HEK293 (cell line): Measurements from ENCODE around the gene FZR1.

ENCODE experiments used
- HIC1 ChIP-seq: fragments of 450-650 bp; formaldehyde crosslinking; IDR thresholded peaks from 2 replicates; pipeline ENCODE4 v1.5.1; 2016; ENCODE audit warnings: missing biosample characterization, missing genetic modification characterization
- MEIS1 ChIP-seq: sonication (generic); formaldehyde crosslinking; IDR thresholded peaks from 2 replicates; pipeline ENCODE4 v1.8.1; 2022; ENCODE audit warnings: missing genetic modification reagents, mild to moderate bottlenecking, borderline replicate concordance
- OVOL3 ChIP-seq: fragments of 450-650 bp; formaldehyde crosslinking; IDR thresholded peaks from 2 replicates; pipeline ENCODE4 v1.5.1; 2016; ENCODE audit warnings: missing biosample characterization, missing genetic modification characterization
- PRDM1 ChIP-seq: fragments of 450-650 bp; formaldehyde crosslinking; IDR thresholded peaks from 2 replicates; pipeline ENCODE4; 2016; ENCODE audit warnings: missing biosample characterization, missing genetic modification characterization
- ZBTB26 ChIP-seq: fragments of 450-650 bp; formaldehyde crosslinking; optimal IDR thresholded peaks from 2 replicates; pipeline ENCODE3; 2016; ENCODE audit warnings: missing biosample characterization, mild to moderate bottlenecking, missing genetic modification characterization
- ZBTB8A ChIP-seq: fragments of 450-650 bp; formaldehyde crosslinking; IDR thresholded peaks from 2 replicates; pipeline ENCODE4 v1.5.1; 2016; ENCODE audit warnings: missing biosample characterization, missing genetic modification characterization
- ZNF10 ChIP-seq: fragments of 450-650 bp; formaldehyde crosslinking; IDR thresholded peaks from 2 replicates; pipeline ENCODE4 v1.5.1; 2017; ENCODE audit warnings: missing biosample characterization, missing genetic modification characterization
- ZNF121 ChIP-seq: fragments of 450-650 bp; formaldehyde crosslinking; IDR thresholded peaks from 2 replicates; pipeline ENCODE4 v1.5.1; 2016; ENCODE audit warnings: missing biosample characterization, missing genetic modification characterization
- ZNF24 ChIP-seq: fragments of 450-650 bp; formaldehyde crosslinking; IDR thresholded peaks from 2 replicates; pipeline ENCODE4 v1.5.1; 2016; ENCODE audit warnings: missing biosample characterization, missing genetic modification characterization
- ZNF324 ChIP-seq: fragments of 450-650 bp; formaldehyde crosslinking; IDR thresholded peaks from 2 replicates; pipeline ENCODE4 v1.5.1; 2016; ENCODE audit warnings: missing biosample characterization, missing genetic modification characterization
- ZNF341 ChIP-seq: fragments of 450-650 bp; formaldehyde crosslinking; IDR thresholded peaks from 2 replicates; pipeline ENCODE4; 2016; ENCODE audit warnings: low read depth, missing biosample characterization, missing genetic modification characterization
- ZNF549 ChIP-seq: fragments of 450-650 bp; IDR thresholded peaks from 2 replicates; pipeline ENCODE4 v1.5.1; 2018; ENCODE audit warnings: missing biosample characterization, missing genetic modification characterization, mild to moderate bottlenecking, inconsistent platforms, moderate library complexity
- ZNF580 ChIP-seq: fragments of 450-650 bp; formaldehyde crosslinking; IDR thresholded peaks from 2 replicates; pipeline ENCODE4 v1.5.1; 2016; ENCODE audit warnings: missing biosample characterization, missing genetic modification characterization
- ZNF626 ChIP-seq: fragments of 450-650 bp; sonication (Bioruptor Pico); formaldehyde crosslinking; IDR thresholded peaks from 2 replicates; pipeline ENCODE4 v1.5.1; 2018; ENCODE audit warnings: missing biosample characterization, missing genetic modification characterization, inconsistent platforms
- ZNF660 ChIP-seq: fragments of 450-650 bp; IDR thresholded peaks from 2 replicates; pipeline ENCODE4 v1.5.1; 2018; ENCODE audit warnings: missing biosample characterization, mild to moderate bottlenecking, missing genetic modification characterization
- ZNF791 ChIP-seq: fragments of 450-650 bp; formaldehyde crosslinking; IDR thresholded peaks from 2 replicates; pipeline ENCODE4 v1.5.1; 2016; ENCODE audit warnings: missing biosample characterization, missing genetic modification characterization
- ZSCAN16 ChIP-seq: fragments of 450-650 bp; formaldehyde crosslinking; IDR thresholded peaks from 2 replicates; pipeline ENCODE4 v1.5.1; 2016; ENCODE audit warnings: missing biosample characterization, missing genetic modification characterization
- ZSCAN4 ChIP-seq: fragments of 450-650 bp; formaldehyde crosslinking; IDR thresholded peaks from 2 replicates; pipeline ENCODE4 v1.5.1; 2017; ENCODE audit warnings: missing biosample characterization, missing genetic modification characterization
- ZSCAN5A ChIP-seq: fragments of 450-650 bp; formaldehyde crosslinking; IDR thresholded peaks from 2 replicates; pipeline ENCODE4 v1.5.1; 2016; ENCODE audit warnings: missing biosample characterization, missing genetic modification characterization
- TF ChIP-seq, protein P1 (sequence below): fragments of 450-650 bp; IDR thresholded peaks from 2 replicates; pipeline ENCODE4 v1.5.1; 2018; ENCODE audit warnings: missing biosample characterization, missing genetic modification characterization
- TF ChIP-seq, protein P2 (sequence below): fragments of 450-650 bp; formaldehyde crosslinking; IDR thresholded peaks from 2 replicates; pipeline ENCODE4 v1.5.0; 2017; ENCODE audit warnings: missing biosample characterization, missing genetic modification characterization, borderline replicate concordance
- TF ChIP-seq, protein P3 (sequence below): fragments of 450-650 bp; formaldehyde crosslinking; IDR thresholded peaks from 2 replicates; pipeline ENCODE4 v1.5.1; 2017; ENCODE audit warnings: missing biosample characterization, missing genetic modification characterization
- TF ChIP-seq, protein P4 (sequence below): IDR thresholded peaks from 2 replicates; pipeline ENCODE4 v1.6.1; 2011; ENCODE audit warnings: mild to moderate bottlenecking, low read depth, low read length, borderline replicate concordance

Gene FZR1

GRCh38 chr19:3544742-3545668, 38.9 kb downstream of the FZR1 start (continued):
- TF ChIP-seq ZNF24 (tag by site-specific recombination): no peak
- TF ChIP-seq ZNF660 (tag by site-specific recombination): 0 out of 2 replicates have a peak, but pooled peaks have one; percentile 15
- no peak for TF ChIP-seq MEIS1 (CRISPR knock-in tag)
- TF ChIP-seq ZNF791 (tag by site-specific recombination): no peak
- TF ChIP-seq ZSCAN4 (tag by site-specific recombination): no peak
- no peak for TF ChIP-seq ZSCAN16 (tag by site-specific recombination)
- peak; percentile 25; the same call in 1 of the 2 replicates for TF ChIP-seq ZNF341 (tag by site-specific recombination)
- no peak for TF ChIP-seq ZNF626 (tag by site-specific recombination)
- TF ChIP-seq, protein P1, sequence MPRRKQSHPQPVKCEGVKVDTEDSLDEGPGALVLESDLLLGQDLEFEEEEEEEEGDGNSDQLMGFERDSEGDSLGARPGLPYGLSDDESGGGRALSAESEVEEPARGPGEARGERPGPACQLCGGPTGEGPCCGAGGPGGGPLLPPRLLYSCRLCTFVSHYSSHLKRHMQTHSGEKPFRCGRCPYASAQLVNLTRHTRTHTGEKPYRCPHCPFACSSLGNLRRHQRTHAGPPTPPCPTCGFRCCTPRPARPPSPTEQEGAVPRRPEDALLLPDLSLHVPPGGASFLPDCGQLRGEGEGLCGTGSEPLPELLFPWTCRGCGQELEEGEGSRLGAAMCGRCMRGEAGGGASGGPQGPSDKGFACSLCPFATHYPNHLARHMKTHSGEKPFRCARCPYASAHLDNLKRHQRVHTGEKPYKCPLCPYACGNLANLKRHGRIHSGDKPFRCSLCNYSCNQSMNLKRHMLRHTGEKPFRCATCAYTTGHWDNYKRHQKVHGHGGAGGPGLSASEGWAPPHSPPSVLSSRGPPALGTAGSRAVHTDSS (tag by site-specific recombination): no peak
- TF ChIP-seq, protein P2, sequence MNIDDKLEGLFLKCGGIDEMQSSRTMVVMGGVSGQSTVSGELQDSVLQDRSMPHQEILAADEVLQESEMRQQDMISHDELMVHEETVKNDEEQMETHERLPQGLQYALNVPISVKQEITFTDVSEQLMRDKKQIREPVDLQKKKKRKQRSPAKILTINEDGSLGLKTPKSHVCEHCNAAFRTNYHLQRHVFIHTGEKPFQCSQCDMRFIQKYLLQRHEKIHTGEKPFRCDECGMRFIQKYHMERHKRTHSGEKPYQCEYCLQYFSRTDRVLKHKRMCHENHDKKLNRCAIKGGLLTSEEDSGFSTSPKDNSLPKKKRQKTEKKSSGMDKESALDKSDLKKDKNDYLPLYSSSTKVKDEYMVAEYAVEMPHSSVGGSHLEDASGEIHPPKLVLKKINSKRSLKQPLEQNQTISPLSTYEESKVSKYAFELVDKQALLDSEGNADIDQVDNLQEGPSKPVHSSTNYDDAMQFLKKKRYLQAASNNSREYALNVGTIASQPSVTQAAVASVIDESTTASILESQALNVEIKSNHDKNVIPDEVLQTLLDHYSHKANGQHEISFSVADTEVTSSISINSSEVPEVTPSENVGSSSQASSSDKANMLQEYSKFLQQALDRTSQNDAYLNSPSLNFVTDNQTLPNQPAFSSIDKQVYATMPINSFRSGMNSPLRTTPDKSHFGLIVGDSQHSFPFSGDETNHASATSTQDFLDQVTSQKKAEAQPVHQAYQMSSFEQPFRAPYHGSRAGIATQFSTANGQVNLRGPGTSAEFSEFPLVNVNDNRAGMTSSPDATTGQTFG (tag by site-specific recombination): no peak
- no peak for TF ChIP-seq ZNF324 (tag by site-specific recombination)
- 0 out of 2 replicates have a peak, but pooled peaks have one; percentile 11 for TF ChIP-seq ZBTB8A (tag by site-specific recombination)
- no peak for TF ChIP-seq OVOL3 (tag by site-specific recombination)
- no peak for TF ChIP-seq ZBTB26 (tag by site-specific recombination)
- no peak for TF ChIP-seq ZNF549 (tag by site-specific recombination)
- no peak for TF ChIP-seq ZNF10
- no peak for TF ChIP-seq PRDM1 (tag by site-specific recombination)
- no peak for TF ChIP-seq ZNF580
- TF ChIP-seq, protein P3, sequence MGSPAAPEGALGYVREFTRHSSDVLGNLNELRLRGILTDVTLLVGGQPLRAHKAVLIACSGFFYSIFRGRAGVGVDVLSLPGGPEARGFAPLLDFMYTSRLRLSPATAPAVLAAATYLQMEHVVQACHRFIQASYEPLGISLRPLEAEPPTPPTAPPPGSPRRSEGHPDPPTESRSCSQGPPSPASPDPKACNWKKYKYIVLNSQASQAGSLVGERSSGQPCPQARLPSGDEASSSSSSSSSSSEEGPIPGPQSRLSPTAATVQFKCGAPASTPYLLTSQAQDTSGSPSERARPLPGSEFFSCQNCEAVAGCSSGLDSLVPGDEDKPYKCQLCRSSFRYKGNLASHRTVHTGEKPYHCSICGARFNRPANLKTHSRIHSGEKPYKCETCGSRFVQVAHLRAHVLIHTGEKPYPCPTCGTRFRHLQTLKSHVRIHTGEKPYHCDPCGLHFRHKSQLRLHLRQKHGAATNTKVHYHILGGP: no peak
- 0 out of 2 replicates have a peak, but pooled peaks have one; percentile 12 for TF ChIP-seq HIC1 (tag by site-specific recombination)
- peak; percentile 42; the same call in 1 of the 2 replicates for TF ChIP-seq ZSCAN5A (tag by site-specific recombination)
- TF ChIP-seq, protein P4, sequence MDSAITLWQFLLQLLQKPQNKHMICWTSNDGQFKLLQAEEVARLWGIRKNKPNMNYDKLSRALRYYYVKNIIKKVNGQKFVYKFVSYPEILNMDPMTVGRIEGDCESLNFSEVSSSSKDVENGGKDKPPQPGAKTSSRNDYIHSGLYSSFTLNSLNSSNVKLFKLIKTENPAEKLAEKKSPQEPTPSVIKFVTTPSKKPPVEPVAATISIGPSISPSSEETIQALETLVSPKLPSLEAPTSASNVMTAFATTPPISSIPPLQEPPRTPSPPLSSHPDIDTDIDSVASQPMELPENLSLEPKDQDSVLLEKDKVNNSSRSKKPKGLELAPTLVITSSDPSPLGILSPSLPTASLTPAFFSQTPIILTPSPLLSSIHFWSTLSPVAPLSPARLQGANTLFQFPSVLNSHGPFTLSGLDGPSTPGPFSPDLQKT: no peak
- TF ChIP-seq ZNF121 (tag by site-specific recombination): no peak
